Measurements from ENCODE around the gene TLR1. TPM values are rescaled to one million over a fixed set of nuclear protein-coding genes. Genes with fewer than 3 reads are reported as not detected.
"Not testable (repeated sequence)": the region's sequence is repeated elsewhere in the genome, so short reads cannot be mapped to it uniquely, and the experiment has no call there.

Gene TLR1
- polyA plus RNA-seq, 1 of the 3 experiments (the other 2 are of a cell fraction) = not detected

DNA sequence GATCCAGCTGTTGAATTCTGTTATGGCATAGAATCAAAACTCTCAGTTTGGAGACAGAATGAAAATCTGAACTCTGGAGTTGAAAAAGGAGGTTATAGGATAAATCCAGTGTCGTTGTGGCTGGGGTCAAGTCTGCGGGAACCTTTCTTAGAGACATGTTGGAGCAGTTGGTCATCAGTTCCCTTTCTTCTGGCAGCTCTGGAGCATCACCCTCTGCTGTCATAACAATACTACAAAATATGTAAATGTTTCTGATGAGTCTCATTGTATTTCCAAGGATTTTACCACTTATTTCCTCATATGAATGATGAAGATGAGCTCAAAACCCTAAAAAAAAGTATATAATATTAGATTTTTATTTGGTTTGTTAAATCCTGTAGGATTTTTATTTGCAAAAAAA, 29.3 kb downstream of the TLR1 start (continued):
- TF ChIP-seq NRF1 (IDR thresholded peaks at IDR 0.05; ENCODE audit: low read depth, low read length) (no peak), EZH2phosphoT487 (IDR thresholded peaks at IDR 0.05; ENCODE audit: borderline replicate concordance, low read depth) (no peak), SIN3A (IDR thresholded peaks at IDR 0.05; ENCODE audit: borderline replicate concordance, low read depth, low read length) (no peak)

DNA sequence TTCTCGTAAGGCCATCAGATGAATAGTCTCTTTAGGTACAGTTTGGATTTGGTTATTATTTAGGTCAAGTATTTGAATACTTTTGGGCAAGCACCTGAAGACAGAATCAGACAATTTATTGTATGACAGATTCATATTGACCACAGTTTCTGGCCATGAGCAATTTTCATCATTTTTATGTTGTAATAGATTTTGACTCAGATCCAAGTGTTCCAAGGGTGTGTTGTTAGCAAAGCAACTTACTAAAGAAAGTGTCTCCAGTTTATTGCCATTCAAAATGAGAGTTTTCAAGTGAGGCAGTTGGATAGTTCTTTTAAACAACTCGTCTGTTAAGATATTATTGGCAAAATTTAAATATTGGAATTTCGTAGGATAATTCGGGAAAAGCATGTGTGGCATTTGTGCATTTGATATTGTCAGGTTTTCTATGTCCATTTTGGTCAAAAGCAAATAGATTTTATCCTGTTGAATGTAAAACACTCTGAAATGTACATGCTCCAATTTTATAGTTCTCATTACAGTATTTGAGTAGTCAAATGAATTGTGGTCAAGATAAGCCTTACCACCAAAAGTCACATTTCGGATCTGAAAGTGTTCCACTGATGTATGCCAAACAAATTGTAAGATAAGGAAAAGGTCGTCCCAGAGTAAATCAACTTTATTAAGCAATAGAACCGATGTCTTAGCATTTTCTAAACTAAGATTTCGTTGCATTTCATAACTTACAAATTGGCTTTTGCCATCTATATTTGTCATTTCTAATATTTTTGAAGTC, 30.2 kb downstream of the TLR1 start:
- Histone ChIP-seq H3K27me3 (ENCODE audit: insufficient read depth) (no peaks in the 10 kb centered on the region; the same call in 1 of the 2 replicates), H3K4me3 (ENCODE audit: low read depth in 2 of 2, low read length in 1 of 2) (no peak overlapping the region), H3K27ac (ENCODE audit: low read depth in 2 of 2, low read length in 1 of 2) (no peak overlapping the region), H3K9ac (no peak overlapping the region), H3K4me1 (ENCODE audit: control insufficient read depth in 1 of 2, insufficient read depth in 2 of 2, low read depth in 1 of 2, low read length in 1 of 2) (no peaks in the 10 kb centered on the region), H3F3A (replicated peaks; ENCODE audit: insufficient read depth) (no peaks in the 10 kb centered on the region), H3K9me3 (no peaks in the 10 kb centered on the region), H3K36me3 (replicated peaks in 1 of 2; ENCODE audit: control insufficient read depth in 1 of 2, insufficient read depth in 2 of 2, low read length in 1 of 2) (no peaks in the 10 kb centered on the region), H4K20me1 (ENCODE audit: insufficient read depth) (no peaks in the 10 kb centered on the region), H3K79me2 (ENCODE audit: insufficient read depth) (no peaks in the 10 kb centered on the region), H3K4me2 (no peak overlapping the region), H2AFZ (ENCODE audit: low read depth) (no peak overlapping the region), H3K9me2 (no peaks in the 10 kb centered on the region)
- TF ChIP-seq, protein P1, sequence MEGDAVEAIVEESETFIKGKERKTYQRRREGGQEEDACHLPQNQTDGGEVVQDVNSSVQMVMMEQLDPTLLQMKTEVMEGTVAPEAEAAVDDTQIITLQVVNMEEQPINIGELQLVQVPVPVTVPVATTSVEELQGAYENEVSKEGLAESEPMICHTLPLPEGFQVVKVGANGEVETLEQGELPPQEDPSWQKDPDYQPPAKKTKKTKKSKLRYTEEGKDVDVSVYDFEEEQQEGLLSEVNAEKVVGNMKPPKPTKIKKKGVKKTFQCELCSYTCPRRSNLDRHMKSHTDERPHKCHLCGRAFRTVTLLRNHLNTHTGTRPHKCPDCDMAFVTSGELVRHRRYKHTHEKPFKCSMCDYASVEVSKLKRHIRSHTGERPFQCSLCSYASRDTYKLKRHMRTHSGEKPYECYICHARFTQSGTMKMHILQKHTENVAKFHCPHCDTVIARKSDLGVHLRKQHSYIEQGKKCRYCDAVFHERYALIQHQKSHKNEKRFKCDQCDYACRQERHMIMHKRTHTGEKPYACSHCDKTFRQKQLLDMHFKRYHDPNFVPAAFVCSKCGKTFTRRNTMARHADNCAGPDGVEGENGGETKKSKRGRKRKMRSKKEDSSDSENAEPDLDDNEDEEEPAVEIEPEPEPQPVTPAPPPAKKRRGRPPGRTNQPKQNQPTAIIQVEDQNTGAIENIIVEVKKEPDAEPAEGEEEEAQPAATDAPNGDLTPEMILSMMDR (IDR thresholded peaks at IDR 0.05) = no peak
- TF ChIP-seq EZH2phosphoT487 (IDR thresholded peaks at IDR 0.05; ENCODE audit: borderline replicate concordance, low read depth) (no peak), EP300 (IDR thresholded peaks at IDR 0.05; ENCODE audit: borderline replicate concordance in 1 of 2, low read depth in 1 of 2, low read length in 1 of 2) (no peak), NFIC (IDR thresholded peaks at IDR 0.05; ENCODE audit: borderline replicate concordance) (no peak), GABPA (IDR thresholded peaks at IDR 0.05; ENCODE audit: low read depth) (no peak), RXRA (IDR thresholded peaks at IDR 0.05; ENCODE audit: borderline replicate concordance, low read depth) (no peak), SIN3A (IDR thresholded peaks at IDR 0.05; ENCODE audit: borderline replicate concordance, low read depth, low read length) (no peak), MEF2A (IDR thresholded peaks at IDR 0.05; ENCODE audit: borderline replicate concordance, low read depth) (no peak), JUND (IDR thresholded peaks at IDR 0.05) (no peak)
- TF ChIP-seq, protein P2, sequence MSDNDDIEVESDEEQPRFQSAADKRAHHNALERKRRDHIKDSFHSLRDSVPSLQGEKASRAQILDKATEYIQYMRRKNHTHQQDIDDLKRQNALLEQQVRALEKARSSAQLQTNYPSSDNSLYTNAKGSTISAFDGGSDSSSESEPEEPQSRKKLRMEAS (IDR thresholded peaks at IDR 0.05; ENCODE audit: low read depth) = no peak
- TF ChIP-seq, protein P3, sequence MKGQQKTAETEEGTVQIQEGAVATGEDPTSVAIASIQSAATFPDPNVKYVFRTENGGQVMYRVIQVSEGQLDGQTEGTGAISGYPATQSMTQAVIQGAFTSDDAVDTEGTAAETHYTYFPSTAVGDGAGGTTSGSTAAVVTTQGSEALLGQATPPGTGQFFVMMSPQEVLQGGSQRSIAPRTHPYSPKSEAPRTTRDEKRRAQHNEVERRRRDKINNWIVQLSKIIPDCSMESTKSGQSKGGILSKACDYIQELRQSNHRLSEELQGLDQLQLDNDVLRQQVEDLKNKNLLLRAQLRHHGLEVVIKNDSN (IDR thresholded peaks at IDR 0.05; ENCODE audit: borderline replicate concordance, low read depth) = no peak
- 37% methylated on average over 8 of the region's 8 CpGs for WGBS (ENCODE audit: low lambda C conversion rate)
- POLR2A ChIA-PET = no interaction called here
- DNase-seq = no peak
- CTCF ChIA-PET = interaction anchor here (1.3 to 2.7 kb wide), 5 partner anchors 8 to 595 kb away, joined by 3 to 16 read pairs (median 8); partner anchors contain the start of gene TLR10

DNA sequence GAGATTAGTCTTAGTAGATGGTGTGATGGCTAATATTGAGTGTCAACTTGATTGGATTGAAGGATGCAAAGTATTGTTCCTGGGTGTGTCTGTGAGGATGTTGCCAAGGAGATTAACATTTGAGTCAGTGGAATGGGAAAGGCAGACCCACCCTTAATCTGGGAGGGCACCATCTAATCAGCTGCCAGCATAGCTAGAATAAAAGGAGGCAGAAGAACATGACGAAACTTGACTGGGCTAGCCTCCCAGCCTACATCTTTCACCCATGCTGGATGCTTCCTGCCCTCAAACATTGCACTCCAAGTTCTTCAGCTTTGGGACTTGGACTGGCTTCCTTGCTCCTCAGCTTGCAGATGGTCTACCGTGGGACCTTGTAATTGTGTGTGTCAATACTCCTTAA, 34.3 kb downstream of the TLR1 start:
- POLR2A ChIA-PET; H3F3A ChIP-seq (replicated peaks; ENCODE audit: insufficient read depth); H3K36me3 ChIP-seq (replicated peaks in 1 of 2; ENCODE audit: control insufficient read depth in 1 of 2, insufficient read depth in 2 of 2, low read length in 1 of 2): not testable (repeated sequence)

More for the DNA sequence above, 34.3 kb downstream of the TLR1 start:
- 68% methylated on average over 2 of the region's 2 CpGs for WGBS (ENCODE audit: low lambda C conversion rate)
- not testable (repeated sequence) for H4K20me1 ChIP-seq (ENCODE audit: insufficient read depth); H3K79me2 ChIP-seq (ENCODE audit: insufficient read depth); H3K9me2 ChIP-seq; H2AFZ ChIP-seq (ENCODE audit: low read depth); H3K9me3 ChIP-seq; H3K27ac ChIP-seq (ENCODE audit: low read depth in 2 of 2, low read length in 1 of 2); H3K4me2 ChIP-seq; H3K4me3 ChIP-seq (ENCODE audit: low read depth in 2 of 2, low read length in 1 of 2); DNase-seq; H3K27me3 ChIP-seq (ENCODE audit: insufficient read depth); H3K9ac ChIP-seq; H3K4me1 ChIP-seq (ENCODE audit: control insufficient read depth in 1 of 2, insufficient read depth in 2 of 2, low read depth in 1 of 2, low read length in 1 of 2)
- CTCF ChIA-PET = interaction anchor here (1.3 to 4.5 kb wide), 4 partner anchors 11 to 591 kb away, joined by 4 to 37 read pairs (median 14); partner anchors contain the start of genes TLR1 and TLR10
